HG02588 (cell line): ENCODE measurements around the gene PRRG4.
"Not testable (repeated sequence)": the region's sequence is repeated elsewhere in the genome, so short reads cannot be mapped to it uniquely, and the experiment has no call there.

Experiments used
- ATAC-seq: cut with Tn5 transposase; IDR thresholded peaks from one replicate; pipeline ENCODE4 v1.9.1; 2021; ENCODE audit warnings: mild to moderate bottlenecking, moderate library complexity; ENCODE audit not compliant: unreplicated experiment

PRRG4 gene

GRCh38 chr11:32829680-32830412, at the start of gene PRRG4:
Gene PRRG4, plus strand, starts transcription at chr11:32829927. Its CDS starts 603 bp downstream, at chr11:32830530.
- ATAC-seq = peak; percentile 80

DNA sequence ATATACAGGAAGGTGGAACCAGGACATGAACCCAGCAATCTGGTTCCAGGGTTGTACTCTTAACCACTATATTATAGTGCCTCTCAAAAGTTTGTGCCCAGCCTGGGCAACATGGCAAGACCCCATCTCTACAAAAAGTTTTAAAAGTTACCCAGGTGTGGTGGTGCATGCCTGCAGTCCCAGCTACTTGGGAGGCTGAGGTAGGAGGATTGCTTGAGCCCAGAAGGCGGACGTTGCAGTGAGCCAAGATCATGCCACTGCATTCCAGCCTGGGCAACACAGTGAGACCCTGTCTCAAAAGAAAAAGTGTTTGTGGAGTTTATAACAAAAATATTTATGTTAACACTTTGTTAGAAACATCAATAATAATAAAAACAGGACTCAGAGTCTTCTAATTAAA, 48.9 kb upstream of the PRRG4 start:
- ATAC-seq = not testable (repeated sequence)

GRCh38 chr11:32781721-32782120, 48.0 kb upstream of the PRRG4 start:
- no peak for ATAC-seq

DNA sequence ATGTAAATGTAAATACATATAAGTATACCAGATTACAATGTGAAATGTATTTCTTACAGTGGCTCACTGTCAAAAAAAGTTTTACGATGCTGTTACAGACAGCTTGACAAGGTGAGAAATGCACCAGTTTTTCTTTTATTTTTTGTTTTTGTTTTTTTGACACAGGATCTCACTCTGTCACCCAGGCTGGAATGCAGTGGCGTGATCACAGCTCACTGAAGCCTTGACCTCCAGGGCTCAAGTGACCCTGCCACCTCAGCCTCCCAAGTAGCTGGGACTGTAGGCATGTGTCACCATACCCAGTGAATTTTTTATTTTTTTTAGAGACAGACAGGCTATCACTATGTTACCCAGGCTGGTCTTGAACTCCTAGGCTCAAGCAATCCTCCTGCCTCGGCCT, 44.5 kb upstream of the PRRG4 start:
- ATAC-seq = no peak

GRCh38 chr11:32786811-32787210, 42.9 kb upstream of the PRRG4 start:
- no peak for ATAC-seq

GRCh38 chr11:32790916-32791315, 38.8 kb upstream of the PRRG4 start:
- no peak for ATAC-seq

DNA sequence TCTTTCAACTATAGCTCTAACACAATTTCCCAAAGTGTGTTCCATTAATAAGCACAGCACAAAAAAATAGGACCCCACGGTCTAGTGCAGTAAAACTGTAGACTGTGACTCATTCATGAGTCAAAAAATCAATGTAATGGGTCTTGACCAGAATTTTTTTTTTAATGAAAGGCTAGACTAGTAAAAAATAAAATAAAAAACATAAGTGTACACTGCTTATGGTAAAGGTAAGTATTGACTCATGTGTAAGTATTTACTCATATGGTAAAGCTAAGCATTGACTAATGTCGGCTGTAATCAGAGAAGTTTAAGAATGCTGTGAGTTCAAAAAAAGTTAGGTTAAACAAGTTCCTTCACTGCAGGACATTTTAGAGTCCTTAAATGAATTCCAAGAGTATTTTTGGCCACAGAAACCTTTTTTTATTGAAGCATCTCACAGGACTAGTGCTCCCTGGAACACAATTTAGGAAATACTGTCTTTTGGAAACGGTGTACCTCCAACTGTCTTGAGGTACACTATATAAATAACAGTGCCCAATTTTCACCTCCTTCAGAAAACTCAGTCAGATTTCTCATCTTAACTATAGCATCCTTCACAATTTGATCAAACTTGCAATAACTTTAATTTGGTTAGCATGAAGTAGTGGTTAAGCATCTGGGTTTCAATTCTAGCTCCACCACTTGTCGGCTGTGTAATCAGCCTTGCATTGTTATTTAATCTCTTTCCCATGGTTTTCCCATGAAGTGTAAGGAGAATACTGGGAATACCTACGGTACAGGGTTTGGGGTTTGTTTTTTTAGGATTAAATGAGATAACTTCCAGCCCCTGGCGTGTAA, 37.4 kb upstream of the PRRG4 start:
- peak; percentile 10 for ATAC-seq

- ATAC-seq = peak; percentile 79
Measured at GRCh38 chr11:32792948-32793475, 36.7 kb upstream of the PRRG4 start.

GRCh38 chr11:32794439-32794838, 35.3 kb upstream of the PRRG4 start, which contains the start of gene CCDC73:
Gene CCDC73, minus strand, starts transcription at chr11:32794662. Its CDS starts 34,419 bp downstream, at chr11:32760243.
- no peak for ATAC-seq

DNA sequence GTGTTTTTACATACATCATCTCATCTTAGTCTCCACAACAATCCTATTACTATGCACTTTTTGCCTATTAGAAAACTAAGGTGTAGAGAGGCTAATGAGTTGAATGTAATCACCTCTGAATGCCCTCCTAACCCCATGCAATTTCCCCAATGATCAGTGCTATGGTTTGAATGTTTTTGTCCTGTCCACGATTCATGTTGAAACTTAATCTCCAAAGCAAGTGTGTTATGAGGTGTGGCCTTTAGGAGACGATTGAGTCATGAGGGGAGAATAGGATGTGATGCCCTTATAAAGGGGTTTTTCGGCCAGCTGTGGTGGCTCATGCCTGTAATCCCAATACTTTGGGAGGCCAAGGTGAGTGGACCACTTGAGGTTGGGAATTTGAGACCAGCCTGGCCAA, 33.3 kb upstream of the PRRG4 start:
- ATAC-seq = no peak

GRCh38 chr11:32809313-32809712, 20.4 kb upstream of the PRRG4 start:
- peak; percentile 93 for ATAC-seq

- no peak for ATAC-seq
Measured at GRCh38 chr11:32817181-32817851, 12.4 kb upstream of the PRRG4 start.

DNA sequence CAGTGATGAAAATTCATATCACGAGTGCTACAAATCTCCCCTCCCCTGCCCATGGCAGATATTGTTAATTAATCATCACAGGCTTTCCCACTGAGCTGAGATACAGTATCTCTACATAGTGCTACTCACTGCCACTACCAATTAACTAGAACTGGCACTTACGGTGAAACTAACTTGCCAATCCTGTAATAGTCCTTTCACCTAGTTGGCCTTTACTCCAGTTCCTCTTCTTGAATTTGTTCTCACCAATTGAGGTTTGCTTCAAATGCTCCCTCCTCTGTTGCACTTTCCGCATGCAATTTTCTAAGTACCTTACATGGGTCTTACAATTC, 11.9 kb upstream of the PRRG4 start:
- no peak for ATAC-seq

GRCh38 chr11:32819187-32819586, 10.5 kb upstream of the PRRG4 start:
- ATAC-seq = no peak

- no peak for ATAC-seq
Measured at GRCh38 chr11:32820497-32820896, 9.2 kb upstream of the PRRG4 start.

DNA sequence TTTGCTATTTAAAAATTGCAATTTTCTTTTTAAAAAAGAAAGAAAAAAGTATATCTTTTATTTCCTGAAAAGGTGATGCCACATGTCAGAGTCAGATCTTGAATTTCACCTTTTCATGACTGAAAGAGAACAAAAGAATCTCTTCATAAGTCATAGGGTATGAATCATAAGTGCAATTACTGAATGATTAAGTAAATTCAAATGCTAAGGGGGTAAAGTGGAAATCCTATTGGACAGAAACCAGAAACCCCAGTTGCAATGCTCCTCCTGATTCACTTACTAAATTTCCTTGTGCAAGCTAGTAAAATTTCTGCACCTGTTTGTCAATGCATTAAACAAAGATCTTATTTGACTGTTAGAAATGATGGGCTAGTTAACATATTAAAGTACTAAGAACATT, 8.2 kb upstream of the PRRG4 start:
- ATAC-seq = peak; percentile 8

DNA sequence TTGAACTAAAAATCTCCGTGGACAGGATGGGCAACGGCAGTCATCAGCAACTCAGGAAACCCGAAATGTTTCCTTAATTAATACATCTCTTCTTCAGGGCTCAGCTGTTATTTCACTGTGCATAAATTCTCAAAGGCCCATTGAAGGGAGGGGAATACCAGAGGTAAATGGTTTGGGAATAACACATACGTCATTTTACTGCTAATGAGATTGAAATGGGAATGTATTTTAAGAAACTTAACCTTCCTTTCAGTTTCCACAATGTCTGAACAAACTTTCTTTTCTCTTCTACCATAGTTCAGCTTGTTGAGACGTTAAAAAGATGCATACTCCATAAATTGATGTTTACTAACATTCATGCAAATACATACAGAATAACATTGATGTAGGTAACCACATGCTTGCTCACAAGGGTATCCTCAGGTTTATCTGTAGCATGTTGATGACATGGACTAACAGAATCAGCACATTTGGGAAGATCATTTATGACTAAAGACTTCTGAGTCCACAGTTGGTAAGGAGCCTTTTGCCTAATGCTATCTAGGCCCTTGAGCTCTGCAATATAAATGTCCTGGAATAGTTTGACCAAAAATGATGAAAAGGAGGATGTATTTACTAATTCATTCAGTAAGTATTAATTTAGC, 7.7 kb upstream of the PRRG4 start:
- ATAC-seq = peak; percentile 46

DNA sequence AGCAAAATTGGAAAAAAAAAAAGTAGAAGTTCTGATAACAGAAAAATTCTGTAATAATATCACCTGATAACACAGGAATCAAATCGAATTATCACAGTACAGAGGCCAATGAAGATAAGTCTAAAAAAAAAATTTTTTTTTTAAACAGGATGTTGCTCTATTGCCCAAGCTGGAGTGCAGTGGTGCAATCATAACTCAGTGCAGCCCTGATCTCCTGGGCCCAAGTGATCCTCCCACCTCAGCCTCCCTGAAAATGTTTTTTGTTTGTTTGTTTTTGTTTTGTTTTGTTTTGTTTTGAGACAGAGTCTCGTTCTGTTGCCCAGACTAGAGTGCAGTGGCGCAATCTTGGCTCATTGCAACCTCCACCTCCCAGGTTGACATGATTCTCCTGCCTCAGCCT, 6.1 kb upstream of the PRRG4 start:
- not testable (repeated sequence) for ATAC-seq

DNA sequence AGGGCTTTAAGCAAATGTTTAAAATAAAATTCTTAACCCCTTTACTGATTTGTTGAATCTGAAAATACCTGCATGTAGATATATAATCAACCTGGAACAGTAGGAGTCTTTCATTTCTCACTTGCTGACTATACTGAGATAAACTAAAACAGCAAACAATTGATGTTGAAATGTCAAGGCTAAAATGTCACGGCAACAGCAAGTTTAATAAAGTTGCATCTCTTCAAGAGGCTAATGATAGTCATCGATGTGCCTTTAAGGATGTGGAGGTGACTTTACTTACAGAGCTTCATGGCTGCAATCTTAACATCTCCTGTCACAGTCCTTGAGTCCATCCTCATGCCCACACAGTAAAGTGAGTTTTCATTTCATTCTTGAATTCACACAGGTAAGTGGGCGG, 3.6 kb upstream of the PRRG4 start:
- no peak for ATAC-seq

GRCh38 chr11:32827276-32827675, 2.5 kb upstream of the PRRG4 start:
- ATAC-seq = no peak

DNA sequence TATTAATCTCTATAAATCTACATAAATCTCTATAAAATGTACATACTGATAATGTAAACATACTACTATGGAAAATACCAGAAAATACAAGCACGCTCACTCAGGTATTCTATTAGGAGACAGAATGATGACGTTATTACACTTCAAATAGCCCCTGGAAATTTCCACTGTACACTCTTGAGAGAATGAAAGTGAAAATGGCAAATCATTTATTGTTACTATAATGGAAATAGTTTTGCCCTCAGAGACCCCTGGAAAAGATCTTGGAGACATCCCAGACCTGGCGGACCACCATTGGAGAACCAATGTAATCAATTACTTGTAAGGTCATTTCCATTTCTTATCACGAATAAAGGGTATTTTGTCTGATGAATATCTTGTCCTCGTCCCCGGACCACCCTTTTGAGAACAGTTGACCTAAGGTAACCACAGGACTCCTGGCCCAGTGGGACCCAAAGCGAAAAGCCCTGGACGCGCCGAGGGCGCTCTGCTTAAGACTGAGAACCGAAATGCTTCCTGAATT, 509 bp upstream of the PRRG4 start:
- ATAC-seq = peak; percentile 39
